Head of caudate nucleus (tissue), 42 donors: Measurements from ENCODE around the gene PTPRD.

Experiments used
- DNase-seq, 42 donors: peaks; one replicate each; pipeline versions ENCODE4 v3.0.0 to v3.0.0-alpha.2; 2020 to 2021; ENCODE audit warnings: mixed read lengths in 7 of 42
- intact Hi-C: fragments of 100-400 bp; cut with DNase I; formaldehyde crosslinking; loops from one replicate; pipeline ENCODE4 v1.15.0; 2022

PTPRD gene

DNA sequence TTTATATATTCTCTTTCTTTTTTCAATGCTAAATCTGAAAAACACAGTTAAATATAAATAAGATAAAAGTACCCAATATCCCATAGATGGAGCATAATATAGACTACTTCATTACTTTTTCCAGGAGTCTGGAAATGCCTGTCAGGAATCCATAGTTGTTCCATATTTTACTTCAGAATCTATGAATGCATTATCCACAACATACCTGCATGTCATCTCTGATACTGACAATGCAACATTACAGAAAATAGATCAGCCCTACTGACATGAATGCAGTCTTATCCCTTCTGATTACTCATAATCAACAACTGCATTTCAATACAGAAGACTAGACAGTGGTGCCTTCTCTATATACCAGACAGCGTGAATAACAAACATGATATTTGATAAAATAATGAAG lies 517.6 kb downstream of the PTPRD start:
- no peak for DNase-seq
- intact Hi-C loops: no loop called here

DNA sequence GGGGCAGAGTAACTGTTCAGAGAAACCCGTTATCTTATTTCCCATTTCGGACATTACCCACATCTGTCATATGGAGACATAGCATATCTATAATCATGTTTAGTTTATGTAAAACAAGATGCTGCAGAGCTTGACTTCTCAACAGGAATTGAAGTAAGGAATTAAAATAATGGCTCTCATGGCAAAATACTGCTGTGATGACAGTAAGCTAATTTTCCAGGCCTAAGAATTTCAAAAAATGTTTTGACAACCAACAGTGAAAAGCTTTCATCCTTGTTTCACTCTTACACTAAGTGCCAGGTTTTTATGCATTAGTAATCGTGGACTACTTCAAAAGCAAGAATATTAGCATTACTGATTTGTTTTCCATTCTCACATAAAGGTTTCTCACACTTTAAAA lies 518.2 kb downstream of the PTPRD start:
- intact Hi-C loops: no loop called here
- DNase-seq: no peak

GRCh38 chr9:10080012-10080411 lies 532.8 kb downstream of the PTPRD start:
- DNase-seq: no peak
- intact Hi-C loops: no loop called here

GRCh38 chr9:10079284-10079964 lies 533.4 kb downstream of the PTPRD start:
- no peak for DNase-seq
- intact Hi-C loops: no loop called here

GRCh38 chr9:10071579-10071978 lies 541.2 kb downstream of the PTPRD start:
- intact Hi-C loops: no loop called here
- DNase-seq: no peak

- peak in 2 of 42 donors; percentile 4 to 10 for DNase-seq
- intact Hi-C loops: no loop called here
These were observed 550.0 kb downstream of the PTPRD start for GRCh38 chr9:10062629-10063395.

GRCh38 chr9:10059044-10059443 lies 553.8 kb downstream of the PTPRD start:
- intact Hi-C loops: no loop called here
- DNase-seq: no peak

DNA sequence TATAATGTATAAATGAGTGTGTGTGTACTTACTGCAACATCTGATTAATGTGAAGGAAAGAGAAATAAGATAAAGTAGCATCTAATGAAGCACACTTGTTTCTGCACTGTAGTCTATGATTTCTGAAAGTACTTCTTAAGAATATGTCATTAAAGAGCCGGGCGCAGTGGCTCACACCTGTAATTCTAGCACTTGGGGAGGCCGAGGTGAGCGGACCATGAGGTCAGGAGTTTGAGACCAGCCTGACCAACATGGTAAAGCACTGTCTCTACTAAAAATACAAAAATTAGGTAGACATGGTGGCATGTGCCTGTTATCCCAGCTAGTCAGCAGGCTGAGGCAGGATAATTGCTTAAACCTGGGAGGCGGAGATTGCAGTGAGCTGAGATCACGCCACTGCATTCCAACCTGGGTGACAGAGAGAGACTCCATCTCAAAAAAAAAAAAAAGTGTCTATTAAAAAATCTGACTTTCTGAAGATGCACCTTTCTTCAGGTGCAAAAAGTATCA lies 556.9 kb downstream of the PTPRD start:
- intact Hi-C loops: no loop called here
- no peak for DNase-seq

- intact Hi-C loops: no loop called here
- no peak for DNase-seq
These were observed 558.3 kb downstream of the PTPRD start for GRCh38 chr9:10054456-10054855.

DNA sequence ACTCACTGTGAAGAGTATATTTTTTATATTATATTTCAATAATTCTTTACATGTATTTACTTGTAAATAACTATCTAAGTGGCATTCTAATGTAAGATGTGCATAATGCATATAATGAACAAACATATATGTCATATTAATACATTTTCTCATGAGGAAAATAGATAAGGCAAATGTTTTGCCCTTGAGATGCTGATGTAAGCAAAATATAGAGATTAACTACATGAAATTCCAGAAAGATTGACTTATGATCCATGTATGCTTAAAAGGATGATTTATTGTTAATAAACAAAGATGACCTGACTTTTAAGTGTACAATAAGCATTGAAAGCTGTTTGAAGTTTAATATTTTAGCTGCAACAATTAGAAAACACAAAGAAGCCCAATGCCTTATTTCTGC lies 559.9 kb downstream of the PTPRD start:
- intact Hi-C loops: no loop called here
- DNase-seq: no peak

- DNase-seq: peak in 19 of 42 donors; percentile 4 to 67 (median 31)
- intact Hi-C loops: no loop called here
These were observed 560.6 kb downstream of the PTPRD start for GRCh38 chr9:10052181-10052580.

- no peak for DNase-seq
- intact Hi-C loops: no loop called here
These were observed 562.8 kb downstream of the PTPRD start for GRCh38 chr9:10050016-10050415.

GRCh38 chr9:10048994-10049393 lies 563.8 kb downstream of the PTPRD start:
- DNase-seq: peak in 1 of 42 donors; percentile 7
- intact Hi-C loops: no loop called here

DNA sequence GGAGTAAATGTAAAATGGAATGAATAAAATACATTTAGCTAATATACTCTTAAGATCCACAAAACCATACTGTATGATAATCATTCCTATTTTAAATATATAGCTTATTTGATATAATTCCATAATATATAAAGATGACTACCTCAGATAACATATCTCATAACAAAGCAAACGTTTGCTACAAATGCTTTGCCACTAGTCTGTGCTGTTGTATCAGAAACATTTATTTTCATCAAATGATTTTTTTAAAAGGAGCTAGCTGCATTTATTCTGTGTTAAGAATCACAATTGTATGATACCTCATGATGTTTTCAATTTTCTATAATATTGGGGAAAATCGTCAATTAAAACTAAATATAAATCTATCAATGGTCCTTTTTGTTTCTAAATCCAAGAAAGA lies 567.2 kb downstream of the PTPRD start:
- peak in 1 of 42 donors; percentile 7 for DNase-seq
- intact Hi-C loops: no loop called here

- peak in 1 of 42 donors; percentile 8 for DNase-seq
- intact Hi-C loops: no loop called here
These were observed 571.0 kb downstream of the PTPRD start for GRCh38 chr9:10041726-10042229.

- intact Hi-C loops: no loop called here
- DNase-seq: no peak
These were observed 576.7 kb downstream of the PTPRD start for GRCh38 chr9:10036095-10036494.

DNA sequence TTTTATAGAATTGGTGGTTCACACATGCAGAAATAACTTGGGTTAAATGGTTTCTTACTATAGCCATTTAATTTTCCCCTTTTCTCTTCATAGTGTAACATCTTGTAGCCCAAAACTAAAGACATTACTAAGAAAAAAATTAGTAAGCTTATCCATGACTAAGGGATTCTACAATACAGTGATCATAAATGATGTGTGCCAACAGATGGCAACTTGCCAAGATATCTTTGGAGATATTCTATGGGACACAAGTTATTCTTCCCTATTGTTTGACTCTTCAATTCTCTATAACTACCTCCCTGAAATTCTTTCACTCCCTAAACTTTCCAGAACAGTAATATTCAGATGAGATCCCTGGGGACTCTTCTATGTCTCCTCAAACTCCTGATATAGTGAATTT lies 580.6 kb downstream of the PTPRD start:
- intact Hi-C loops: no loop called here
- no peak for DNase-seq

DNA sequence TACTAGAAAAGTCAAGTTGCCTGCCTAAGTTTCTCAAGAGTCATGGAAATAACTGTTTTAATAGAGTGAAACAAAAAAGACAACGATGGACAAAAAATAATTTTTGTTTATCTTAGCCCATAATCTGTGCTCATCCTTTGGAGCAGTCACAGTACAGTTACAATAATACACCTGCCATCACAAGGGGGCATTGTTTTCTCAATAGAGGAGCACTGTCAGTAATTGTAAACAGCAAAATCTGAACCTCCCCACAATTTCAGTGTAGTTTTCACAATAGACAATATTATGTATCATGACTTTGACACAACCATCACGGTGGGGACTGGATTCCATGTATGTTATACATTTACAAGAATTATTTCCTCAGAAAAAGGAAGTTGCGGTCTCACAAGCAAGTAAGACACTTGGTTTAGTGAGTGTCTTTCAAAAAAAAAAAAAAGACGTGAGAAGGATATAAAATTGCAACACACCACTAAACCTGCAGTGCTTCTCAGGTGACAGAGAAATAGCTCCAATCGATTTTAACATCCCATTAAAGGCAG lies 586.3 kb downstream of the PTPRD start:
- intact Hi-C loops: no loop called here
- no peak for DNase-seq

- DNase-seq: no peak
- intact Hi-C loops: no loop called here
These were observed 597.0 kb downstream of the PTPRD start for GRCh38 chr9:10015755-10016154.

DNA sequence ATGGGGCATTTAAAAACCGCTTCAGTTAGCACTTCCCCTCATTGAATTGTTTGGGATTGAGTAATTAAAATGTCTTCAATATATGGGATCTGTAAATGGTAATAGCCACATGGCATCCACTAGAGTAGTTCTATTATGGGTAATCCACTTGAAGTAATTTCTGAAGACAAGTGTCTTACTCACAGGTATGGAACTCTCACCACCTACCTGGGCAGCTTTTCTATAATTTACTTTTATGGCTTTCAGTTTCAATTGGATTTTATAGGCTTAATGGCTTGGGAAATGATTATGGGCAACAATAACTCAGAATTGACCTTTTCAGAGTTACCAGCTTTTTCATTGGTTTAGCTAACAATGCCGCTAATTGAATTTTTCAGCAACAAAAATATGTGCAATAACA lies 597.9 kb downstream of the PTPRD start:
- intact Hi-C loops: no loop called here
- DNase-seq: no peak
